NCI-H1436 treated with DMSO at 0.1 percent for 48 hours (cell line): ENCODE measurements around the gene TYROBP.
"Not testable (repeated sequence)": the region's sequence is repeated elsewhere in the genome, so short reads cannot be mapped to it uniquely, and the experiment has no call there.

Experiments
- DNase-seq: peaks from one replicate; lab custom pipeline; 2025; lab: John Stamatoyannopoulos, UW

TYROBP gene

DNA sequence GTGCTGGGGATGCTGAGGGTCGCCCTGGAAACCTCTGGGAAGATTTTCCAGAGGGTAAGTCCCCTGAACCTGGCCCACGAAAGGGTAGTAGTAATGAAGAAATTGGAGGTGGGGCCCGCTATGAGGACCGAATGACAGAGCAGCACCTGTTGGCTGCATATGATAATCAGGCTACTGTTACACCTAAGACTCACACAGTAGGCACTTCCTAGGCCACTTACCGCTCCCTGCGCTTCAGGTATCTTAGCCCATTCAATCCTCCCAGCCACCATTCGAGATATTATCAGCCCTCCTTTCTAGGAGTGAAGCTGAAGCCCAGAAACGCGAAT lies 23.7 kb upstream of the TYROBP start:
- DNase-seq, result no peak

GRCh38 chr19:35931161-35931873 lies 23.2 kb upstream of the TYROBP start:
- DNase-seq, result peak; percentile 98

GRCh38 chr19:35929876-35930275 lies 21.8 kb upstream of the TYROBP start:
- no peak for DNase-seq

DNA sequence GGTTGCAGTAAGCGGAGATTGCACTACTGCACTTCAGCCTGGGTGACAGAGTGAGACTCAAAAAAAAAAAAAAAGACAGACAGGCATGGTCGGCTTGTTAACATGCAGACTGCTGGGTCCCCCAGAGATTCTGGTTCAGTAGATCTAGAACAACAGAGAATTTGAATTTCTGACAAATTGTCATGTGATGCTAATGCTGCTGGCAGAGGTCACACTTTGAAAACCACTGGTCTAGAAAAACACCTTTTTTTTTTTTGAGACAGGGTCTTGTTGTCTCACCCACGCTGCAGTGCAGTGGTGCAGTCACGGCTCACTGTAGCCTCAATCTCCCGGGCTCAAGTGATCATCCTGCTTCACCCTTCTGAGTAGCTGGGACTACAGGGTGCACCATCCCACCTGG lies 20.4 kb upstream of the TYROBP start:
- DNase-seq, result no peak

GRCh38 chr19:35925501-35925900 lies 17.4 kb upstream of the TYROBP start:
- DNase-seq, result no peak

GRCh38 chr19:35921012-35921411 lies 12.9 kb upstream of the TYROBP start:
- no peak for DNase-seq

- no peak for DNase-seq
Measured at GRCh38 chr19:35919306-35919705, 11.2 kb upstream of the TYROBP start.

- DNase-seq, result no peak
Measured at GRCh38 chr19:35915443-35915842, 7.3 kb upstream of the TYROBP start.

- no peak for DNase-seq
Measured at GRCh38 chr19:35913589-35913988, 5.5 kb upstream of the TYROBP start.

- DNase-seq, result no peak
Measured at GRCh38 chr19:35911790-35912189, 3.7 kb upstream of the TYROBP start.

DNA sequence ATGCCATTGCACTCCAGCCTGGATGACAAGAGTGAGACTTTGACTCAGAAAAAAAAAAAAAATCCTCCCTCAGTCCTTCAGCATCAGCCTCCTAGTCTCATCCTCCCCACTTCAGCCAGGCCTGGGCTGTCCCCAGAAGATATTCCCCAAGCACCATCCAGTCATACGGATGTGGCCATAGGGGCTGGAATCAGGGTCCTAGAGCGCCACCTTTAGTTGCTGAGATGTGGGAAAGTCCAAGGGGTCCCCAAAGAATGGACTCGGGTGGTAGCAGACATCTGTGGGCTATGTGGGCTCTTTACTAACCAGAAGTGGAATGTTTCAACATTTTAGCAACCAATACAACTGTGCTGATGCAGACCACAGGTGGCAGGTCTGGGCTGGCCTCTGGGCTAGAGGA lies 3.1 kb upstream of the TYROBP start:
- DNase-seq, result no peak

DNA sequence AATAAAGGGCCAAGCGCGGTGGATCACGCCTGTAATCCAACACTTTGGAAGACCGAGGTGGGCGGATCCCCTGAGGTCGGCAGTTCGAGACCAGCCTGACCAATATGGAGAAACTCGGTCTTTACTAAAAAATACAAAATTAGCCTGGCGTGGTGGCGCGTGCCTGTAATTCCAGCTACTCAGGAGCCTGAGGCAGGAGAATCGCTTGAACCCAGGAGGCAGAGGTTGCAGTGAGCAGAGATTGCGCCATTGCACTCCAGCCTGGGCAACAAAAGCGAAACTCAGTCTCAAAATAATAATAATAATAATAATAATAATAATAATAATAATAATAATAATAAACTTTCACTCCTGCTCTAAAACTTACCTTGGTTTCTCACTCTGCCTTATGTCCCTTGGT lies 2.3 kb upstream of the TYROBP start:
- DNase-seq, result not testable (repeated sequence)

- DNase-seq, result no peak
Measured at GRCh38 chr19:35909684-35910035, 1.6 kb upstream of the TYROBP start.

DNA sequence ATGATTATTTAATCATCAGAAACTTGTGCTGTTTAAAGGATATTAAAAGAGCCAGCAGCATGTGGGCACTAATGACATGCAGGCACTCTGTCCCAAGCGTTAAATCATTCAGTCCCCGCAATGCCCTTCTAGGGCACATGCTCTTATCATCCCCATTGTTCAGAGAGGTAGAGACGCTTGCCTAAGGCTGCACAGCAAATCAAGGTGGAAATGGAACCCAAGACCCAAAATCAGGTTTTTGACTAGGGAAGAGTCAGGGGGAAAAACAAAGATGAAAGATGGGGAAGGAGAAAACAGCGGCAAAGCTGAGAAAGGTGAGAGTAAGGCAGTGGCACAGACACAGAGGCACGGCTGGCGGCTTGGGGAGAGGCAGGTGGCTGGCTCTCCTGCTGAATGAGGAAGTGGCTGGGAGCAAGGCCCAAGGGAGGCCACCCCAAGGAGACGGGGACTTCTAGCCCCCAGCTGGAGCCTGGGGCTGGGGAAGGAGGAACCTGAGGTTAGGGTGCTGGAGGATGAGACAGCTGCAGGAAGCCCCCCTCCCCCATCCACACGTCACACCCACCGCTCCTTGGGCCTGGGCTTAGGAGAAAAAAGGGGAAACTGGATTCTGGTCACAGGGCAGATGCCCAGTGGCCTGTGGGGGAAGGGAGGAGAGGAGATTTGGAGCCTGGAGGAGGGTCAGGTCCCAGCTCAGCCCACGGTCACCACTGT lies 1.0 kb upstream of the TYROBP start:
- no peak for DNase-seq

GRCh38 chr19:35907377-35907745 lies 734 bp downstream of the TYROBP start:
- no peak for DNase-seq

DNA sequence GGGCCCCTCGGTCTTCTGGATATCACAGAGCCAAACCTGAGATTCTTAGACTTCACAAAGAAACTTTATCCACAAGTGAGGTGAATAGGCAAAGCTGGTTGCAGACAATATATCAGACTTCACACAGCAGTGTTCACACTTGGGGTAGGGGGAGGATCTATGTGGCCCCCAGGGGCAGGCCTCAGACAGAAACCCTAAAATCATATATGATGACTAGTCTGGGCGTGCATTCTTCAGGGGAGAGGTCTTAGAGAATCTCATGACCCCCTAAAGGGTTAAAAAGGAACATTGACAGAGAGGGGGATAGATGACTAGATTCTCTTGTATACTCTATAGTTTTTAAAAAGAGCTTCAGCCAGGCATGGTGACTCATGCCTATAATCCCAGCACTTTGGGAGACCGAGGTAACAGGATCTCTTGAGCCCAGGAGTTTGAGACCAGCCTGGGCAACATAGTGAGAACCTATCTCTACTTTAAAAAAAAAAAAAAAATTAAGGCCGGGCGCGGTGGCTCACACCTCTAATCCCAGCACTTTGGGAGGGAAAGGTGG lies 2.8 kb downstream of the TYROBP start:
- DNase-seq, result no peak

DNA sequence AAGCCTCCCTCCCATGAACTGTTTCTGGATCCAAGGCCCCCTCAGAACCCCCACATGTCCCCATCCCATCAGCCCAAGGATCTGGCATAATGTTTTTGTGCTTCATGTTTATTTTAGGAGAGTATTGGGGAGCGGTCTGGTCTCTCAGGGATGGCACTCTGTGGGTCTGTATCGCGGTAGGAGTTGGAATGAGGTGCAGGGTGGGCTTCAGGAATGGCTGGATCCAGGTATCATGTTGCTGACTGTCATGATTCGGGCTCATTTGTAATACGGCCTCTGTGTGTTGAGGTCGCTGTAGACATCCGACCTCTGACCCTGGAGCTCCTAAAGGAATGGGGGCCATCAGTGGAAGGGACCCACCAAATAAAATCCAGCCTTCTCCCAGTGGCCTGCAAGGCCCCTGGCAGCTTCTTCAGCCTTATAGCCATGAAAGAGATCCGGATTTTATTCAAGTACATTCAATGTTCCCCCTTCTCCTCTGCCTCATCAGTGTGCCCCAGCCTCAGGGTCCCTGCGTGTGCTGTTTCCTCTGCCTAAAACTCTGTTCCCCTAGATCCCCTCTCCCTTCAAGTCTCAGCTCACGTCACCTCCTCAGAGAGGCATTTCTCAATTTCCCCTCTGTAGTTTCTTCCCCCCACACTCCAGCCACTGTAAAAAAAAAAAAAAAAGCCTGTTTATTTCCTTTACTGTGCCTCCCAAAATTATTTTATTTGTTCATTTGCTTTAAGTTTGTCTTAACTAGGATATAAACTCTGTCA lies 3.6 kb downstream of the TYROBP start:
- DNase-seq, result no peak

- DNase-seq, result no peak
Measured at GRCh38 chr19:35903550-35904179, 4.4 kb downstream of the TYROBP start.

- DNase-seq, result no peak
Measured at GRCh38 chr19:35902870-35903475, 5.1 kb downstream of the TYROBP start.

DNA sequence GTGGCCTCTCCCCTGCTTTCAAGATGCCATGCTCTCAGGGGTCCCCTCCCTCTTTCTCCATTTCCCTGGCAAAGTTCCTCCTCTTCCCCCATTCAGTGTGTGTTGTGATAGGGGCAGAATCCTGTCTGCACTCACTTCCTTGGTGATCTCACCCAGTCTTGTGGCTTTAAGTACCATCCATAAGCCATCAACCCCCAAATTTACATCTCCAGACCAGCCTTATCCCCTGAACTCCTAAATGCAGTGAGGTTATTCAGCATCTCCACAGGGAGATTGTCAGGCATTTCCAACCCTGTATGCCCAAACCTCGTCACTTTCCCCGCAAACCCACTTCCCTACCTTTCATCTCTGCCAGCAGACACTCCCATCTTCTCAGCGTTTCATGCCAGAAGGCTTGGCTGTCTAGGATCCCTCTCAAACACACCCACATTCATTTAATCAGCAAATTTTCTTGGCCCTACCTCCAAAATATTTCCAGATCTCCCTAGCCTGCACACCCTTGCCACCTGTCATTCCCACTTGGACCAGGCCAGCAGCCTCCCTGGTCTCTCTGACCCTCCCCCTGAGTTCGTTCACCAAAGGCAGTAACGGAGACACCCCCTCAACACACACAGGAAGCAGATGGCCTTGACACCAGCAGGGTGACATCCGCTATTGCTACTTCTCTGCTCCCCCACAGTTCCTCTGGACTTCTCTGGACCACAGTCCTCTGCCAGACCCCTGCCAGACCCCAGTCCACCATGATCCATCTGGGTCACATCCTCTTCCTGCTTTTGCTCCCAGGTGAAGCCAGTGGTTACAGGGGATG lies 6.0 kb downstream of the TYROBP start, which contains the start of gene HCST:
HCST (plus strand) TSS at position 676 of the 808 bp plus-strand sequence; CDS start at position 741, 65 bp downstream.
- no peak for DNase-seq

DNA sequence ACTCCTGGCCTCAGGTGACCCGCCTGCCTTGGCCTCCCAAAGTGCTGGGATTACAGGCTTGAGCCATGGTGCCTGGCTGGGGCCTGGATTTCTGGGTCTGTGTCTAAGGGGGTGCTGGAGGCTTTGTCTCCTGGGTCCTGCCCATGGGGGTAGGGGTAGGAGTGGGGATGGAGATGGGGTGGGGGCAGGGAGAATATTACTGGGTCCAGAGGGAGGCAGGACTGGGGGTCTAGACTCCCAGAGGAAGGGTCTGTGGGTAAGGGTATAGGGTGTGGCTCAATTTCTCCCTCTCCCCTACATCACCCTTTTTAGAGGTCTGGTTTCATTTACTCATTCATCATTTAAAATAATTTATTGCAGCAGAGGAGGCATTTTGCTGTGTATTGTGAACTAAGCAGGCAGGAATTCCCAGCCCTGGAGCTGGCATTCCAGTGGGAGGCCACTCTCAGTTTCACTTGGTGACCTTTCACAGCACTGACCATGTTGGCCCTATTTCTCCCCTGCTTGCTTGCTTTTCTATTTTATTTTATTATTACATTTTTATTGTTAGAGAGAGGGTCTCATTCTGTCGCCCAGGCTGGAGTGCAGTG lies 6.9 kb downstream of the TYROBP start:
- DNase-seq, result no peak
